B cell (primary cell): Measurements from ENCODE around the gene DTNBP1. TPM values are rescaled to one million over a fixed set of nuclear protein-coding genes. Genes with fewer than 3 reads are reported as not detected.

Source experiments
- ATAC-seq: fragments of 200-7000 bp; cut with Tn5 transposase; one replicate; pipeline ENCODE4 v1.10.0; 2021; ENCODE audit warnings: low read depth, mild to moderate bottlenecking, moderate number of reproducible peaks, moderate library complexity
- CTCF ChIA-PET: fragments of 350-600 bp; sonication (Branson Sonifier 250); formaldehyde crosslinking; loops from one replicate; lab custom pipeline; 2021; ENCODE audit warnings: antibody characterized with exemption, inconsistent platforms; lab: Charles Lee
- POLR2A ChIA-PET: fragments of 350-600 bp; sonication (Branson Sonifier 250); formaldehyde crosslinking; loops from one replicate; lab custom pipeline; 2021; ENCODE audit warnings: antibody characterized with exemption; lab: Charles Lee
- DNase-seq: peaks from one replicate; pipeline ENCODE4 v3.0.0; 2013
- H2AFZ ChIP-seq: 2 replicates; pipeline ENCODE4 v1.6.1; 2012; ENCODE audit warnings: mild to moderate bottlenecking, low read depth, low read length; ENCODE audit not compliant: insufficient read depth, poor library complexity, severe bottlenecking
- H3K27ac ChIP-seq, 2 donors: 1 replicate in 1 of 2; 2 replicates in 1 of 2; pipeline ENCODE4 v1.5.1; 2012 to 2013; ENCODE audit warnings: low read length in 2 of 2, mild to moderate bottlenecking in 2 of 2, moderate library complexity in 1 of 2
- H3K27me3 ChIP-seq, 4 experiments: fragments of 200-600 bp in 1 of 4; sonication (generic) in 1 of 4; replicated peaks in 1 of 4; 1 replicate in 2 of 4; 2 replicates in 2 of 4; pipeline versions ENCODE4 v1.6.1 to v1.7.0; 2013 to 2016; ENCODE audit warnings: low read length in 3 of 4, mild to moderate bottlenecking in 2 of 4, mixed read lengths in 1 of 4, moderate library complexity in 1 of 4; ENCODE audit not compliant: insufficient read depth in 4 of 4, control insufficient read depth in 3 of 4; ENCODE audit errors: control extremely low read depth in 1 of 4
- H3K36me3 ChIP-seq, 2 experiments: replicated peaks in 1 of 2; 1 replicate in 1 of 2; 2 replicates in 1 of 2; pipeline versions ENCODE4 v1.6.1 to v1.7.1; 2013; ENCODE audit warnings: low read length in 1 of 2; ENCODE audit not compliant: insufficient read depth in 2 of 2, control insufficient read depth in 1 of 2; ENCODE audit errors: control extremely low read depth in 1 of 2, extremely low read depth in 1 of 2
- H3K4me1 ChIP-seq, 2 donors: fragments of 200-600 bp in 1 of 2; sonication (generic) in 1 of 2; 1 replicate in 1 of 2; 2 replicates in 1 of 2; pipeline versions ENCODE4 v1.5.1 to v1.6.1; 2013 to 2017; ENCODE audit warnings: low read length in 2 of 2; ENCODE audit not compliant: control insufficient read depth in 2 of 2, insufficient read depth in 2 of 2
- H3K4me2 ChIP-seq: replicated peaks from 2 replicates; pipeline ENCODE3; 2012; ENCODE audit warnings: mild to moderate bottlenecking, low read depth, low read length; ENCODE audit not compliant: poor library complexity, severe bottlenecking
- H3K4me3 ChIP-seq, 5 experiments: fragments of 200-600 bp in 1 of 5; sonication (generic) in 1 of 5; 1 replicate in 3 of 5; 2 replicates in 2 of 5; pipeline versions ENCODE4 v1.5.1 to v1.7.0; 2011 to 2016; ENCODE audit warnings: low read length in 4 of 5, mild to moderate bottlenecking in 4 of 5, low read depth in 2 of 5, control low read depth in 1 of 5, moderate library complexity in 1 of 5; ENCODE audit not compliant: insufficient read depth in 1 of 5; ENCODE audit errors: control extremely low read depth in 1 of 5, extremely low read depth in 1 of 5
- H3K79me2 ChIP-seq: fragments of 200-600 bp; sonication (generic); one replicate; pipeline ENCODE4 v1.6.0; 2016; ENCODE audit warnings: low read length; ENCODE audit not compliant: control insufficient read depth, insufficient read depth
- H3K9ac ChIP-seq: fragments of 200-600 bp; sonication (generic); 2 replicates; pipeline ENCODE4 v1.6.1; 2017; ENCODE audit warnings: mild to moderate bottlenecking, low read length, moderate library complexity
- H3K9me3 ChIP-seq, 3 donors: one replicate each; pipeline versions ENCODE4 v1.6.1 to v1.7.1; 2013; ENCODE audit warnings: low read length in 2 of 3; ENCODE audit not compliant: control insufficient read depth in 2 of 3, insufficient read depth in 1 of 3; ENCODE audit errors: control extremely low read depth in 1 of 3
- H4K20me1 ChIP-seq: 2 replicates; pipeline ENCODE4 v1.6.0; 2012; ENCODE audit warnings: mild to moderate bottlenecking, low read length; ENCODE audit not compliant: insufficient read depth, control insufficient read depth, poor library complexity, severe bottlenecking
- H3K27ac Mint-ChIP-seq: one replicate; pipeline ENCODE4 v1.8.0; 2021; ENCODE audit warnings: mixed read lengths
- H3K27me3 Mint-ChIP-seq: one replicate; pipeline ENCODE4 v1.8.0; 2021; ENCODE audit warnings: mixed read lengths
- H3K4me1 Mint-ChIP-seq: one replicate; pipeline ENCODE4 v1.8.0; 2021; ENCODE audit warnings: mixed read lengths
- H3K4me3 Mint-ChIP-seq: one replicate; pipeline ENCODE4 v1.8.0; 2021; ENCODE audit warnings: mixed read lengths
- H3K9me3 Mint-ChIP-seq: one replicate; pipeline ENCODE4 v1.8.0; 2022; ENCODE audit warnings: mixed read lengths; ENCODE audit not compliant: insufficient read depth
- EZH2 ChIP-seq: IDR thresholded peaks from 2 replicates; pipeline ENCODE4 v1.6.1; 2012; ENCODE audit warnings: borderline replicate concordance, low read depth, mild to moderate bottlenecking, moderate library complexity, low read length; ENCODE audit not compliant: insufficient read depth, poor library complexity, severe bottlenecking
- WGBS: methylation state at CpG from one replicate; pipeline ENCODE4 v1.1.5; 2013; ENCODE audit warnings: missing lambda C conversion rate; ENCODE audit not compliant: insufficient coverage; 5-methylcytosine and 5-hydroxymethylcytosine counted together
- intact Hi-C: fragments of 100-400 bp; cut with micrococcal nuclease; formaldehyde crosslinking; loops from one replicate; pipeline ENCODE4 v1.10.0; 2022
- polyA plus RNA-seq: library from polyadenylated mRNA; depleted of rRNA; stranded (reverse); fragments of >200 nt; gene quantifications from 2 replicates; pipeline ENCODE4 v1.2.3, GENCODE V29; 2012
- total RNA-seq, 2 donors: library from RNA; stranded (reverse); fragments of 120-200 nt in 1 of 2; gene quantifications; 1 replicate in 1 of 2; 2 replicates in 1 of 2; pipeline versions ENCODE4 v1.2.3 to v1.2.4, GENCODE V29; 2013 to 2022
- TF ChIP-seq, protein P1 (sequence below): fragments of 200-600 bp; IDR thresholded peaks from one replicate; pipeline ENCODE4 v1.8.0; 2022; ENCODE audit warnings: antibody characterized with exemption, mild to moderate bottlenecking

Gene DTNBP1
- total and polyA plus RNA-seq, 2 donors (not counting 1 experiment from before 2014, with no cell fraction given), result 31.4 to 73.0 TPM

DNA sequence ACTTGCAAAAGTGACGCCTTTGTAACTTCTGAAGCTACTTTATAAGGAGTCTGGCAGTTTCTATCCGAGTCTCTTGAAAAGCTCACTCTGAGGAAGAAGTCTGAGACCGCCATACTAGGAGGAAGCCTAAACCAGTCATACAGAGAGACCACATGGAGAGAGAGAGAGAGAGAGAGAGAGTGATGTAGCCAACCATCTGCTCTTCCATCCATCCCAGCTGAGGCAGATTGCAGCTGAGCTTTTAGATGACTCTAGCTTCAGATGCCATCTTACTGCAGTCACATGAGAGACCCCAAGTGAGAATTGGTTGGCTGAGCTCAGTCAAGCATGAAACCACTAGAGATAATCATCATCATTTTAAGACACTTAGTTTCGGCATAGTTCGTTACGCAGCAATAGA is 15.0 kb upstream of the DTNBP1 start:
- Histone ChIP-seq H3K9me3 (peaks cover 0 to under 1% (median under 1%) of the 10 kb centered on the region in 3 donors), H4K20me1 (no peaks in the 10 kb centered on the region), H3K9ac (no peak overlapping the region), H3K4me2 (no peak overlapping the region), H3K4me3 (no peak overlapping the region), H2AFZ (no peak overlapping the region), H3K36me3 (no peaks in the 10 kb centered on the region), H3K27me3 (no peaks in the 10 kb centered on the region), H3K4me1 (no peaks in the 10 kb centered on the region), H3K27ac (no peak overlapping the region), H3K79me2 (no peaks in the 10 kb centered on the region)
- CTCF ChIA-PET, result interaction anchor here (1.6 kb wide), 1 partner anchor 528 kb away, joined by 3 read pairs; no protein-coding TSS in a partner anchor
- no peak overlapping the region for H3K4me3 Mint-ChIP-seq
- no peaks in the 10 kb centered on the region for H3K9me3 Mint-ChIP-seq
- no peaks in the 10 kb centered on the region for H3K4me1 Mint-ChIP-seq
- peaks cover 5% of the 10 kb centered on the region for H3K27me3 Mint-ChIP-seq
- ATAC-seq (no peak), DNase-seq (no peak)
- TF ChIP-seq, protein P1, sequence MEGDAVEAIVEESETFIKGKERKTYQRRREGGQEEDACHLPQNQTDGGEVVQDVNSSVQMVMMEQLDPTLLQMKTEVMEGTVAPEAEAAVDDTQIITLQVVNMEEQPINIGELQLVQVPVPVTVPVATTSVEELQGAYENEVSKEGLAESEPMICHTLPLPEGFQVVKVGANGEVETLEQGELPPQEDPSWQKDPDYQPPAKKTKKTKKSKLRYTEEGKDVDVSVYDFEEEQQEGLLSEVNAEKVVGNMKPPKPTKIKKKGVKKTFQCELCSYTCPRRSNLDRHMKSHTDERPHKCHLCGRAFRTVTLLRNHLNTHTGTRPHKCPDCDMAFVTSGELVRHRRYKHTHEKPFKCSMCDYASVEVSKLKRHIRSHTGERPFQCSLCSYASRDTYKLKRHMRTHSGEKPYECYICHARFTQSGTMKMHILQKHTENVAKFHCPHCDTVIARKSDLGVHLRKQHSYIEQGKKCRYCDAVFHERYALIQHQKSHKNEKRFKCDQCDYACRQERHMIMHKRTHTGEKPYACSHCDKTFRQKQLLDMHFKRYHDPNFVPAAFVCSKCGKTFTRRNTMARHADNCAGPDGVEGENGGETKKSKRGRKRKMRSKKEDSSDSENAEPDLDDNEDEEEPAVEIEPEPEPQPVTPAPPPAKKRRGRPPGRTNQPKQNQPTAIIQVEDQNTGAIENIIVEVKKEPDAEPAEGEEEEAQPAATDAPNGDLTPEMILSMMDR, result no peak
- TF ChIP-seq EZH2, result no peak
- 100% methylated on average over 2 of the region's 6 CpGs for WGBS
- intact Hi-C loops, result no loop called here
- no peak overlapping the region for H3K27ac Mint-ChIP-seq
- POLR2A ChIA-PET, result no interaction called here

DNA sequence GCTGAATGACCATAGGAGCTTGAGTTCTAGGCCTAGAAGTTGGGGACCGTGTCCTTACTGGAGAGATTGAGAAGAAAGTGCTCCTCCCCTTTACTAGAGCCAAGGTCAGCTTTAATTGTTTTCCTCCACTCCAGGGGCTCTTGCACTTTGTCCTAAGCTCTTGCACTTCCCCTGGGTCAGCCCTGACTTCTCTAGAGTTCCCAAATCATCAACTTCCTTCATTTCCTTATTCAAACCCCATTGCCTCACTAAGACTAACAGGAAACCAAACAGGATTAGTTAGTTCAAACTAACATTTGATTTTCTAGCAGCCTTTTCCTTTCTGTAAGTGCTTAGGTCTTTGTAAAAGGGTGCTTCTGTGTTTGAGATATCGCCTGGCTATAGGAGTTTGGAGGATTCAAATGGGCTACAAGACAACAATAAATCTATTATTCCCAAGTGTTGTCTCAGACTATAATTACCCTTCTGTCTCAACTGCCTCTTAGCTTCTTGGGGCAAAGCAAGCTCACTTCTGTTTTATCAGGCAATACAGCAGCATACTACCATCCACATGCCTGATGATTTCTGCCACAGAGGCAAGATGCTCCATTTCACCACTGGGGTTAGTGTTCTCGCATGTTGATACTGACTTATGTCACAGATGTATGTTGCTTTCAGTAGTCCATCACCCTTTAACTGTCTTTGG is 12.8 kb upstream of the DTNBP1 start:
- no peaks in the 10 kb centered on the region for H3K36me3 ChIP-seq
- no peaks in the 10 kb centered on the region for H3K4me1 ChIP-seq
- no peaks in the 10 kb centered on the region for H4K20me1 ChIP-seq
- no peak for TF ChIP-seq EZH2
- TF ChIP-seq, protein P1, result no peak
- no peak overlapping the region for H3K4me3 ChIP-seq
- ATAC-seq, result no peak
- no peaks in the 10 kb centered on the region for H3K4me1 Mint-ChIP-seq
- no peak overlapping the region for H2AFZ ChIP-seq
- no peaks in the 10 kb centered on the region for H3K79me2 ChIP-seq
- H3K4me3 Mint-ChIP-seq, result no peak overlapping the region
- H3K4me2 ChIP-seq, result no peak overlapping the region
- H3K27ac ChIP-seq, result no peak overlapping the region
- ChIA-PET POLR2A (no interaction called here), CTCF (interaction anchor here (1.4 kb wide), 1 partner anchor 512 kb away, joined by 3 read pairs; no protein-coding TSS in a partner anchor)
- H3K27me3 Mint-ChIP-seq, result peaks cover 5% of the 10 kb centered on the region
- 83% methylated on average over 2 of the region's 3 CpGs for WGBS
- H3K27me3 ChIP-seq, result peaks cover 0 to 4% (median 0%) of the 10 kb centered on the region in 4 experiments
- H3K9me3 ChIP-seq, result no peaks in the 10 kb centered on the region
- intact Hi-C loops, result no loop called here
- no peak for DNase-seq
- no peak overlapping the region for H3K27ac Mint-ChIP-seq
- H3K9me3 Mint-ChIP-seq, result no peaks in the 10 kb centered on the region
- no peak overlapping the region for H3K9ac ChIP-seq
